Astrocyte of the spinal cord (primary cell): ENCODE results near the gene MT1M.

Experiments
- DNase-seq: peaks from one replicate; pipeline ENCODE4 v3.0.0; 2011; ENCODE audit warnings: low read depth, low spot score
- H3K4me3 ChIP-seq: 2 replicates; pipeline ENCODE4 v1.5.1; 2011; ENCODE audit warnings: low read depth, mild to moderate bottlenecking, low read length, moderate library complexity
- CTCF ChIP-seq: IDR thresholded peaks from 2 replicates; pipeline ENCODE4 v1.5.1; 2012; ENCODE audit warnings: low read depth, mild to moderate bottlenecking, low read length, inconsistent platforms
- in situ Hi-C: cut with HindIII; loops from 2 replicates; pipeline ENCODE4 v1.10.0; 2017; ENCODE audit warnings: low sequenced_read_pairs

MT1M gene

GRCh38 chr16:56604966-56605365, 27.5 kb upstream of the MT1M start:
- no peak overlapping the region for H3K4me3 ChIP-seq
- TF ChIP-seq CTCF: no peak
- no peak for DNase-seq
- in situ Hi-C loops: no loop called here

GRCh38 chr16:56605475-56605874, 27.0 kb upstream of the MT1M start:
- TF ChIP-seq CTCF: no peak
- no peak overlapping the region for H3K4me3 ChIP-seq
- in situ Hi-C loops: no loop called here
- DNase-seq: no peak

DNA sequence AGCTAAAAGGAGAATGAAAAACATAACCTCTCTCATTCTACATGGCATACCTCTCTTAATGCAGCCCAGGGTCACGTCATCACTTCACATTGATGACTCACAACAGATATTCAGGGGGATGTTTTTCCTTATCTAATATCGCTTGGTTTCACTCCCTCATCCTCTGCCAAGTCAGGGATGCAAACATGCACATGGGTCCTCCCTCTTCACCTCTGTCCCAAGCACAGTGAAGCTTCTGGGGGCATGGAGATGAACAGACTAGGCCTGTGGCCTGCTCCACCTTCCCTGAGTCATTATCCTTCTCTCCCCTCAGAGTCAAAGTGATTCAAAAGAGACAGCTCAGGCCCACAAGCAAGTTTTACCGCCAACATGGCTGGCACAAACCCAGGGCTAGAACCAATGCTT, 26.4 kb upstream of the MT1M start:
- no peak for DNase-seq
- in situ Hi-C loops: no loop called here
- H3K4me3 ChIP-seq: no peak overlapping the region
- no peak for TF ChIP-seq CTCF

- H3K4me3 ChIP-seq: peak overlapping the region; percentile 7
- in situ Hi-C loops: no loop called here
- DNase-seq: peak; percentile 89
These were observed 25.9 kb upstream of the MT1M start for GRCh38 chr16:56606476-56607108.

GRCh38 chr16:56607109-56607618, 25.3 kb upstream of the MT1M start:
- in situ Hi-C loops: no loop called here
- TF ChIP-seq CTCF: no peak
- DNase-seq: peak; percentile 97
- peak overlapping the region; percentile 7 for H3K4me3 ChIP-seq

More at GRCh38 chr16:56606476-56607108, 25.9 kb upstream of the MT1M start:
- TF ChIP-seq CTCF: no peak

- no peak for TF ChIP-seq CTCF
- in situ Hi-C loops: no loop called here
- peak overlapping the region; percentile 27 for H3K4me3 ChIP-seq
- DNase-seq: no peak
These were observed 24.8 kb upstream of the MT1M start for GRCh38 chr16:56607675-56608042.
